K562 (cell line): ENCODE measurements around the gene HSP90AA1. TPM values are rescaled to one million over a fixed set of nuclear protein-coding genes. Genes with fewer than 3 reads are reported as not detected.

Source experiments
- ATAC-seq: fragments of 200-7000 bp; cut with Tn5 transposase; 3 replicates; pipeline ENCODE4 v1.9.1; 2020; ENCODE audit warnings: moderate library complexity
- BruUV-seq: library from RNA; stranded (reverse); fragments of 400-500 nt; replicated peaks from 2 replicates; lab custom pipeline; 2021; lab: Mats Ljungman, UMichigan
- CTCF ChIA-PET: fragments of 300-600 bp; formaldehyde crosslinking; extraction: SDS; loops from one replicate; lab custom pipeline; 2021; ENCODE audit warnings: low intra/inter-chr PET ratio; lab: Yijun Ruan, JAX
- POLR2A ChIA-PET: fragments of 300-600, 350-650 bp; sonication (Branson Sonifier 250); formaldehyde crosslinking; extraction: SDS; loops from one replicate; lab custom pipeline; 2021; ENCODE audit warnings: antibody characterized with exemption, inconsistent platforms; lab: Yijun Ruan, JAX
- DNase-seq, 4 experiments: peaks; one replicate each; pipeline versions ENCODE4 v3.0.0 to v3.0.0-alpha.2; 2011 to 2018; ENCODE audit warnings: low spot score in 3 of 4, mixed read lengths in 3 of 4; ENCODE audit errors: extremely low read depth in 1 of 4
- FAIRE-seq: peaks from 2 replicates; lab custom pipeline; 2011; peaks lifted over from hg19 to GRCh38; lab: Jason Lieb, UNC
- H2AFZ ChIP-seq: 2 replicates; pipeline ENCODE4 v1.6.0; 2011; ENCODE audit warnings: low read depth, low read length, control low read depth, inconsistent platforms
- H3K27ac ChIP-seq: fragments of 200-600 bp; 3 replicates; pipeline ENCODE4 v1.8.0; 2011; ENCODE audit warnings: low read depth, mild to moderate bottlenecking, control low read depth, inconsistent platforms, low read length, moderate library complexity, mixed read lengths; ENCODE audit errors: extremely low read depth
- H3K27me3 ChIP-seq, 2 experiments: fragments of 300-600 bp in 1 of 2; 2 replicates in 1 of 2; 3 replicates in 1 of 2; pipeline versions ENCODE4 v1.6.0 to v1.8.0; 2011; ENCODE audit warnings: inconsistent platforms in 2 of 2, low read length in 2 of 2, mild to moderate bottlenecking in 1 of 2, mixed read lengths in 1 of 2, moderate library complexity in 1 of 2; ENCODE audit not compliant: control insufficient read depth in 2 of 2, insufficient read depth in 2 of 2
- H3K36me3 ChIP-seq: fragments of 300-600 bp; 3 replicates; pipeline ENCODE4 v1.8.0; 2011; ENCODE audit warnings: mild to moderate bottlenecking, low read length, inconsistent platforms; ENCODE audit not compliant: control insufficient read depth, insufficient read depth
- H3K4me1 ChIP-seq, 2 experiments: fragments of 200-600 bp in 1 of 2; replicated peaks in 1 of 2; 2 replicates in 1 of 2; 3 replicates in 1 of 2; pipeline versions ENCODE4 v1.5.1 to v1.8.0; 2011; ENCODE audit warnings: inconsistent platforms in 2 of 2, low read length in 2 of 2, mild to moderate bottlenecking in 1 of 2, mixed read lengths in 1 of 2, moderate library complexity in 1 of 2; ENCODE audit not compliant: control insufficient read depth in 2 of 2, insufficient read depth in 2 of 2
- H3K4me2 ChIP-seq: 2 replicates; pipeline ENCODE4 v1.6.1; 2011; ENCODE audit warnings: low read length, control low read depth, inconsistent platforms, mixed read lengths; ENCODE audit not compliant: insufficient read depth
- H3K4me3 ChIP-seq: fragments of 200-600 bp; sonication (generic), shearing (Covaris generic); 2 replicates; pipeline ENCODE4 v1.5.1; 2016; ENCODE audit warnings: control low read depth, inconsistent platforms
- H3K79me2 ChIP-seq: fragments of 200-600 bp; 3 replicates; pipeline ENCODE4 v1.8.0; 2011; ENCODE audit warnings: low read length, inconsistent platforms; ENCODE audit not compliant: control insufficient read depth, insufficient read depth
- H3K9ac ChIP-seq, 2 experiments: 2 replicates each; pipeline versions ENCODE4 v1.6.0 to v1.6.1; 2011; ENCODE audit warnings: low read depth in 2 of 2, low read length in 2 of 2, control low read depth in 1 of 2, inconsistent platforms in 1 of 2, mild to moderate bottlenecking in 1 of 2, mixed read lengths in 1 of 2; ENCODE audit not compliant: insufficient read depth in 1 of 2
- H3K9me1 ChIP-seq: one replicate; pipeline ENCODE4 v1.6.0; 2011; ENCODE audit warnings: inconsistent platforms, mild to moderate bottlenecking, low read length, moderate library complexity; ENCODE audit not compliant: control insufficient read depth, insufficient read depth
- H3K9me3 ChIP-seq: replicated peaks from 2 replicates; pipeline ENCODE4 v1.5.1; 2011; ENCODE audit warnings: low read depth, low read length, inconsistent platforms; ENCODE audit not compliant: control insufficient read depth, insufficient read depth
- H4K20me1 ChIP-seq: replicated peaks from 2 replicates; pipeline ENCODE4 v1.6.1; 2011; ENCODE audit warnings: low read length, inconsistent platforms, mixed read lengths; ENCODE audit not compliant: control insufficient read depth, insufficient read depth
- BDP1 ChIP-seq: IDR thresholded peaks from 3 replicates; pipeline ENCODE4 v1.6.1; 2011; ENCODE audit not compliant: insufficient read length, insufficient read depth
- FOXJ2 ChIP-seq: fragments of 200-800 bp; sonication (Bioruptor generic); IDR thresholded peaks from 2 replicates; pipeline ENCODE4 v1.6.1; 2016; ENCODE audit warnings: missing genetic modification characterization, missing compliant biosample characterization
- FOXK2 ChIP-seq, 2 experiments: fragments of 450-650 bp; IDR thresholded peaks in 1 of 2; conservative IDR thresholded peaks in 1 of 2; 2 replicates each; pipeline ENCODE4 v1.6.1; 2016; ENCODE audit warnings: low read depth in 2 of 2, mild to moderate bottlenecking in 1 of 2
- HCFC1 ChIP-seq: IDR thresholded peaks from 2 replicates; pipeline ENCODE4 v1.6.1; 2012; ENCODE audit warnings: low read depth, low read length, improper control_type of control experiment
- HNRNPH1 ChIP-seq: fragments of 200-400 bp; formaldehyde crosslinking; optimal IDR thresholded peaks from 2 replicates; pipeline ENCODE3; 2017; ENCODE audit warnings: low read depth, mild to moderate bottlenecking, low read length, moderate library complexity
- KHSRP ChIP-seq: fragments of 450-650 bp; IDR thresholded peaks from 2 replicates; pipeline ENCODE4 v1.6.1; 2017
- MAFF ChIP-seq: IDR thresholded peaks from 2 replicates; pipeline ENCODE4 v1.6.1; 2012; ENCODE audit warnings: low read length, improper control_type of control experiment
- NFE2 ChIP-seq: IDR thresholded peaks from 2 replicates; pipeline ENCODE4 v1.6.1; 2014; ENCODE audit warnings: antibody characterized with exemption, low read depth
- PHF8 ChIP-seq: fragments of 200-600 bp; sonication (generic); IDR thresholded peaks from 2 replicates; pipeline ENCODE4 v1.6.1; 2012; ENCODE audit warnings: mixed run types, mild to moderate bottlenecking, inconsistent platforms, low read length, moderate library complexity, borderline replicate concordance
- PREB ChIP-seq: sonication (generic); formaldehyde crosslinking; IDR thresholded peaks from 2 replicates; pipeline ENCODE4 v1.8.1; 2023; ENCODE audit warnings: mild to moderate bottlenecking, missing genetic modification reagents
- PRPF4 ChIP-seq: fragments of 200-400 bp; formaldehyde crosslinking; IDR thresholded peaks from one replicate; pipeline ENCODE4 v1.6.1; 2017; ENCODE audit warnings: low read length, low read depth, mild to moderate bottlenecking; ENCODE audit not compliant: insufficient read depth, poor library complexity, severe bottlenecking
- SAFB ChIP-seq: fragments of 200-400 bp; formaldehyde crosslinking; IDR thresholded peaks from 2 replicates; pipeline ENCODE4 v1.6.1; 2017; ENCODE audit warnings: low read depth, low read length, borderline replicate concordance
- SMAD3 ChIP-seq: fragments of 450-650 bp; formaldehyde crosslinking; conservative IDR thresholded peaks from 2 replicates; pipeline ENCODE4 v1.4.0; 2020; ENCODE audit warnings: mild to moderate bottlenecking
- SMARCC2 ChIP-seq: fragments of 450-650 bp; IDR thresholded peaks from 2 replicates; pipeline ENCODE4 v1.6.1; 2017; ENCODE audit warnings: antibody characterized with exemption, moderate library complexity, mild to moderate bottlenecking, low read depth
- SRSF9 ChIP-seq: fragments of 200-400 bp; formaldehyde crosslinking; IDR thresholded peaks from 2 replicates; pipeline ENCODE4 v1.6.1; 2017; ENCODE audit warnings: low read depth, low read length, borderline replicate concordance
- TAF15 ChIP-seq: fragments of 200-400 bp; formaldehyde crosslinking; IDR thresholded peaks from 2 replicates; pipeline ENCODE4 v1.6.1; 2017; ENCODE audit warnings: mild to moderate bottlenecking, low read depth, low read length, moderate library complexity
- ZNF431 ChIP-seq: sonication (generic); formaldehyde crosslinking; IDR thresholded peaks from 2 replicates; pipeline ENCODE4 v1.8.0; 2022; ENCODE audit warnings: mild to moderate bottlenecking, missing genetic modification reagents
- WGBS: fragments of 100-300 bp; shearing (Covaris generic); methylation state at CpG from one replicate; pipeline ENCODE4 v1.1.6; 2016; ENCODE audit warnings: low coverage, mixed read lengths; ENCODE audit not compliant: insufficient coverage; ENCODE audit errors: missing lambda C conversion rate; 5-methylcytosine and 5-hydroxymethylcytosine counted together
- in situ Hi-C: fragments of 300-500 bp; cut with MboI; formaldehyde crosslinking; loops from 4 replicates; pipeline ENCODE4 v1.15.0; 2018; ENCODE audit warnings: inconsistent platforms, mixed read lengths
- intact Hi-C: fragments of 100-400 bp; cut with micrococcal nuclease; formaldehyde crosslinking; loops from 2 replicates; pipeline ENCODE4 v1.14.2; 2022
- polyA plus RNA-seq, 8 experiments: library from polyadenylated mRNA; depleted of rRNA in 4 of 8; stranded (reverse) in 5 of 8; unstranded in 3 of 8; fragments of >200 nt; fragmentation: Nextera tagmentation in 2 of 8; fragmentation: Illumina TruSeq in 1 of 8; extraction: Ambion mirVana in 2 of 8; extraction: Trizol in 1 of 8; gene quantifications; 2 replicates each; pipeline versions ENCODE4 v1.2.1 to v1.2.3, GENCODE V29; 2011 to 2014; ENCODE audit warnings: inconsistent platforms in 1 of 8, missing spikeins in 1 of 8
- total RNA-seq, 7 experiments: library from RNA; depleted of rRNA in 6 of 7; stranded (reverse); fragments of >200 nt in 6 of 7; fragmentation: Illumina TruSeq in 2 of 7; extraction: Trizol in 2 of 7; gene quantifications; 2 replicates each; pipeline versions ENCODE4 v1.2.1 to v1.2.3, GENCODE V29; 2011 to 2021; ENCODE audit warnings: low replicate concordance in 1 of 7
- TF ChIP-seq, protein P1 (sequence below): sonication (generic); formaldehyde crosslinking; IDR thresholded peaks from 2 replicates; pipeline ENCODE4 v1.8.0; 2022; ENCODE audit warnings: missing genetic modification reagents, mild to moderate bottlenecking, moderate library complexity, borderline replicate concordance
- TF ChIP-seq, protein P2 (sequence below): fragments of 450-650 bp; formaldehyde crosslinking; conservative IDR thresholded peaks from 2 replicates; pipeline ENCODE4 v1.4.0; 2022; ENCODE audit warnings: mild to moderate bottlenecking, missing genetic modification characterization

The HSP90AA1 gene
- total and polyA plus RNA-seq, 9 of the 15 experiments (the other 6 are each of a cell fraction or from before 2014, with no cell fraction given) = 377 to 1,731 (median 879) TPM

GRCh38 chr14:102095231-102095870 lies 8.5 kb upstream of the HSP90AA1 start:
- in situ Hi-C loops (no loop called here), intact Hi-C loops (loop anchor here (5.0 kb wide), 2 partner anchors 217 to 388 kb away; no protein-coding TSS in a partner anchor)
- Histone ChIP-seq H3K9me1 (no peaks in the 10 kb centered on the region), H3K27me3 (no peaks in the 10 kb centered on the region), H3K36me3 (no peaks in the 10 kb centered on the region), H3K9ac (peak overlapping the region; percentile 14 to 84; a peak in 3 of 4 replicates), H3K27ac (peak overlapping the region; percentile 70; the same call in 2 of the 3 replicates), H3K9me3 (no peaks in the 10 kb centered on the region), H4K20me1 (no peaks in the 10 kb centered on the region), H3K4me3 (no peak overlapping the region), H3K4me1 (peaks cover 27 to 31% of the 10 kb centered on the region in 2 experiments), H3K79me2 (no peaks in the 10 kb centered on the region), H2AFZ (peak overlapping the region; percentile 92), H3K4me2 (peak overlapping the region; percentile 58)
- no TSS peak for BruUV-seq
- DNase-seq = peak in 3 of 4 experiments; percentile 23 to 63 (median 57)
- ATAC-seq = peak; percentile 47
- ChIA-PET CTCF (interaction anchor here (2.3 to 2.7 kb wide), 2 partner anchors 32 to 49 kb away, joined by 12 to 18 read pairs; no protein-coding TSS in a partner anchor), POLR2A (interaction anchor here (0.7 to 1.6 kb wide), 2 partner anchors 19 to 130 kb away, joined by 3 read pairs; no protein-coding TSS in a partner anchor)
- peak; percentile 89 for FAIRE-seq
- 37% methylated on average over 3 of the region's 6 CpGs for WGBS
- no peak for TF ChIP-seq BDP1
- TF ChIP-seq SMARCC2 = peak; percentile 36; the same call in 1 of the 2 replicates
- no peak for TF ChIP-seq KHSRP
- no peak for TF ChIP-seq FOXJ2
- TF ChIP-seq PRPF4 = no peak
- no peak for TF ChIP-seq SRSF9
- no peak for TF ChIP-seq PHF8
- no peak for TF ChIP-seq HNRNPH1
- TF ChIP-seq, protein P1, sequence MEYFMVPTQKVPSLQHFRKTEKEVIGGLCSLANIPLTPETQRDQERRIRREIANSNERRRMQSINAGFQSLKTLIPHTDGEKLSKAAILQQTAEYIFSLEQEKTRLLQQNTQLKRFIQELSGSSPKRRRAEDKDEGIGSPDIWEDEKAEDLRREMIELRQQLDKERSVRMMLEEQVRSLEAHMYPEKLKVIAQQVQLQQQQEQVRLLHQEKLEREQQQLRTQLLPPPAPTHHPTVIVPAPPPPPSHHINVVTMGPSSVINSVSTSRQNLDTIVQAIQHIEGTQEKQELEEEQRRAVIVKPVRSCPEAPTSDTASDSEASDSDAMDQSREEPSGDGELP (CRISPR knock-in tag) = peak; percentile 50; the same call in 1 of the 2 replicates
- TF ChIP-seq, protein P2, sequence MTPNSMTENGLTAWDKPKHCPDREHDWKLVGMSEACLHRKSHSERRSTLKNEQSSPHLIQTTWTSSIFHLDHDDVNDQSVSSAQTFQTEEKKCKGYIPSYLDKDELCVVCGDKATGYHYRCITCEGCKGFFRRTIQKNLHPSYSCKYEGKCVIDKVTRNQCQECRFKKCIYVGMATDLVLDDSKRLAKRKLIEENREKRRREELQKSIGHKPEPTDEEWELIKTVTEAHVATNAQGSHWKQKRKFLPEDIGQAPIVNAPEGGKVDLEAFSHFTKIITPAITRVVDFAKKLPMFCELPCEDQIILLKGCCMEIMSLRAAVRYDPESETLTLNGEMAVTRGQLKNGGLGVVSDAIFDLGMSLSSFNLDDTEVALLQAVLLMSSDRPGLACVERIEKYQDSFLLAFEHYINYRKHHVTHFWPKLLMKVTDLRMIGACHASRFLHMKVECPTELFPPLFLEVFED = no peak
- TF ChIP-seq MAFF = peak; percentile 29; the same call in 1 of the 2 replicates
- no peak for TF ChIP-seq PREB
- no peak for TF ChIP-seq SAFB
- TF ChIP-seq HCFC1 = no peak
- TF ChIP-seq TAF15 = no peak
- no peak for TF ChIP-seq SMAD3 (CRISPR knock-in tag)
- TF ChIP-seq NFE2 = peak; percentile 74
- TF ChIP-seq ZNF431 (CRISPR knock-in tag) = no peak
- TF ChIP-seq FOXK2 (conservative IDR thresholded peaks at IDR 0.05 in 1 of 2, IDR thresholded peaks at IDR 0.05 in 1 of 2; ENCODE audit: low read depth in 2 of 2) = no peak
